HG03139 (cell line): ENCODE measurements around the gene KRTAP1-5.
"Not testable (repeated sequence)": the region's sequence is repeated elsewhere in the genome, so short reads cannot be mapped to it uniquely, and the experiment has no call there.

Source experiments
- ATAC-seq: cut with Tn5 transposase; IDR thresholded peaks from one replicate; pipeline ENCODE4 v1.9.1; 2021; ENCODE audit not compliant: unreplicated experiment

Gene KRTAP1-5

DNA sequence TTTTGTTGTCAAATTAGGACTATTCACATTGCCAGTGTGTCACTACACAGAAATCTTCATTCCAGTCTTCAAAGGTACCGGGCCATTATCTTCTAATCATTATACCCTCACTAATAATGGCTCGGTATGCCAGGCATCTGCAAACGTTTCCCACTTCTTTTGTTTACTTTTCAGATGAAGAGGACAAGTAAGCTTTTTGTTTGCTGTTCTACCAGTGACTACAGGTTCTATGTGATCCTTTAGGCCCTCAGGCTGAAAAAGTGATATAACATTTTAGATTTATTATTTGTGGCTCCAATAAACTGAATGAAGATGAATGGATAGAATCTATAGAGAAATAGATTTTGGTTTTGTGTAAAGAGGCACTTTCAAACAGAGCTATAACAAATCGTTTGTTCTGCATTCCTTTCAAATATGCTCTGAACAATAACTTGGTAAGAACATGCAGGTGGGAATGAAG is 17.7 kb downstream of the KRTAP1-5 start:
- no peak for ATAC-seq

DNA sequence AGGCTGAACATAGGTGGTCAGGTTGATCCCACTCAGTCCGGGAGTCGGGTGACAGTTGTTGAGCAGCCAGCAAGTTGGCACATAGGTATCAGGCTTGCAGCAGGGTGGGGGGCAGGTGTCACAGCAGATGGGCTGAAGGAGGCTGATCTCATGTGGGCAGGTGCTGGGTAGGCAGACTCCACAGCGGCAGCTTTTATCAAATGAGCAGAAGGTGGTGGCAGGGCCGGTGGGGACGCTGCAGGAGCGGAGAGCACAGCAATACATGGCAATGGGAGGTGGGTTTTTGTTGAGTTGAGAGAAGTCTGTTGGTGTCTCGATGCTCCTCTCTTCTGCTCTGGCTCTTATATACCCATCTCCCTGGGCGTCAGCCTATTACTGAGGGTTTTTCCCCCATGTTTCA is 18.2 kb downstream of the KRTAP1-5 start, which contains the start of gene KRTAP3-1:
Gene KRTAP3-1, minus strand, starts transcription at position 318 of the 400 bp plus-strand sequence. Its CDS starts 54 bp downstream, at position 264.
- ATAC-seq = no peak

DNA sequence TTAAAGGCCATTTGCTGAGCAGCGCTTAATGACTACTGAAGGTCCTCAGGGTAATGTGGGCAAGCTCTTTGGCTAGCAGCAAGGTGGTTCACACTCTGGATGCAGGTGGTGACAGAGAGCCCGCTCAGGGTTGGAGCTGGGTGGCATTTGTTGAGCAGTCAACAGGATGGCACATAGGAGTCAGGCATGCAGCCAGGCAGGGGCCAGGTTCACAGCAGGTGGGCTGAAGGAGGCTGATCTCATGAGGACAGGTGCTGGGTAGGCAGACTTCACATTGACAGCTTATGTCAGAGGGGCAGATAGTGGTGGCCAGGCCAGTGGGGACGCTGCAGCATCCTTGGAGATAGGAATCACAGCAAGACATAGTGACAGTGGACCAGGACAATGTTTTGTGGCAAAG is 22.6 kb downstream of the KRTAP1-5 start:
- ATAC-seq = no peak

DNA sequence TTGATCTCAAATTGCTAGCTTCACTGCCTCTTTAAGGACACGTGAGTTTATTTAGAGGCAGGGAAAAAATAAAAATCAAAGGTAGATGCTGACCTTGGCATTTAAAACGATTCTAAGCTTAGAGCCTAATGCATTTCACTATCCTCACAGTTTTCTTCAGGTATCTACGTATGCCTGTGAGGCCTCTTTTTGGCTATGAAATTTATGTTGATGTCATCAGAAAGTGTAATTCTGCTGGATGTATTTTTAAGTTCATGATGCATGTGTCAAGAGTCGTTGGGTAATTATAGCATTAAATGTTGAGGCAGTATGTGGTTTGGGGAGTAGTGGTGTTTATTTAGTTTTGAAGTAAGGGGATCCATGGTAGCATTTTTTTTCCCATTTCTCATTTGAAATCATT is 23.1 kb downstream of the KRTAP1-5 start:
- no peak for ATAC-seq

DNA sequence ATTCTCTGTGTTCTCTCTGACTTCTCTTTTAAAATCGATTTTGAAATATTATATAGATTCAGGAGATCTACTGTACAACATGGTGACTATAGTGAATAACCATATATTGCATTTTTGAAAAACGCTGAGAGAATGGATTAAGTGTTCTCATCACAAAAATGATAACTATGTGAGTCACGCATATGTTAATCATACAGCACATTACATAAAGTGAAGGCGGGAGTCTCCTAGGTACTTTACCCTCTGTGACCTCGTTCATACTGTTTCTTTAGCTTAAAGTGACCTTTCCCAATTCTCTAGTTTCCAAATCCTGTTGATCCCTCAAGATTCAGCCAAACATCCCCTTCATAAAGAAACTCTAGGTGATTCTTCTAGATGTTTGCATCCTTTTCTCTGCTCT is 24.2 kb downstream of the KRTAP1-5 start:
- ATAC-seq = no peak

DNA sequence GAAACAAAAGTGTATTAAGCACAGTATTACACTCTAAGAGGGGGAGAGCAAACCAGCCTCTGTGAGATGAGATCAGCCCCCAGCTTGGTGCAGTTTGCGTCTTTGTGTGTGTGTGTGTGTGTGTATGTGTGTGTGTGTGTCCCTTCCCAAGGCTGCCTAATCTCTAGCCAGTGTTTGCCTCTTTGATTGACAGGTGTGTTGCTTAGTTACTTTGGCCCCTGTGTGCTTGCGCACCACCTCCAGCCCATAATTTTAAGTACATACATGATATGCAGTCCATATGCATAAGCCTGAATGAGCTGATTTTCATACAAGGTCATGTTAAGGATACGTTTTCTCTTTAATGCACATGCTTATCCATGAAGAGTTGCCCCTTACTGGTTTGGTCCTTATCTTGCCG is 25.2 kb downstream of the KRTAP1-5 start:
- no peak for ATAC-seq

DNA sequence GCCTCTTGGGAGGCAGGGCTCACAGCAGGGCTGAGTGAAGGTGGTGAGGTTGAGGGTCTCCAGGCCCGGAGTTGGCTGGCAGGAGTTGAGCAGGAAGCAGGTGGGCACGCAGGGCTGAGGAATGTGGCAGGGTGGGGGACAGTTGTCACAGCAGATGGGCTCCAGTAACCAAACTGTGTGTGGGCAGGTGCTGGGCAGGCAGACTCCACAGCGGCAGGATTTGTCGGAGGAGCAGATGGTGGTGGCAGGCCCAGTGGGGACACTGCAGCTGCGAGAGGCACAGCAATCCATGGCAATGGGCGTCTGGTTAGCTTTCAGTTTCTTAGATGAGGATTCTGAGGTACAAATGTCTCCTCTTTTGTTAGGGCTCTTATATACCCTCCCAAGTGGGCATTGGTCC is 27.4 kb downstream of the KRTAP1-5 start, which contains the start of gene KRTAP3-2:
Gene KRTAP3-2, minus strand, starts transcription at position 344 of the 400 bp plus-strand sequence. Its CDS starts 53 bp downstream, at position 291.
- not testable (repeated sequence) for ATAC-seq

DNA sequence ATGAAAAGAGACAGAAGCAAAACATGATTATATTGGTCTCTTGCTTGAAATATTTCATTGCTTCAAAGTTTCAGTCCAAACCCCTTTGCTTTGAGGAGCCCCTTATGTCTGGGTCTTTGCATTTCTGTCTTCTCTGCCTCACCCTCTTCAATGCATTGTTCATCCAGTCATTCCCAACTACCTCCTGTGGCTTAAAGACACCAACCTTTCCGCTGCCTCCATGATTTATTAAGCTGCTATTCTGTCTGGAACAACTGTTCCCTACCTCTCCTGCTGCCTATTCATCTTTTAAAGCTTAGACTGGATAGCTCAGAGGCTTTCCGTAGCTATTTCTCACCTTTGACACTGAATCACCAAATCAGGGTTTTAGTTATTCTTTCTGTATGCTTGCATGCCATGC is 29.6 kb downstream of the KRTAP1-5 start:
- ATAC-seq = no peak

DNA sequence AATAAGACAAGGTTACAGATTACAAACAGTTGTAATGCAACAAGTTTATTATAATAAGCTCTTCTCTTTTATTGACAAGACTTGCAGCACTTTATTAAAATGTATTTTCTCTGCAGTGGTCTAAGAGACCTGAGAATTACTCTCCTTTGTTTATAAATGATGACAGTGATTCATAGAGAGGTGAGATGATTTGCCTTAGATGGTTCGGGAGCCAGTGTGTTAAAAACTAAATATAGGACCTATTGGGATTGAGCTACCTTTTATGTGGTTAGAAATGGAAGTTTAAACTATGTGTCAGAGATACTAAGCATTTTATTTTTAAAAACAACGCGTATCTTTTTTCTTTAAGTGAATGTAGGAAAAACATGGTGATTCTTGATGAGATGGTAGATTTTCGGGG is 30.2 kb downstream of the KRTAP1-5 start:
- no peak for ATAC-seq

DNA sequence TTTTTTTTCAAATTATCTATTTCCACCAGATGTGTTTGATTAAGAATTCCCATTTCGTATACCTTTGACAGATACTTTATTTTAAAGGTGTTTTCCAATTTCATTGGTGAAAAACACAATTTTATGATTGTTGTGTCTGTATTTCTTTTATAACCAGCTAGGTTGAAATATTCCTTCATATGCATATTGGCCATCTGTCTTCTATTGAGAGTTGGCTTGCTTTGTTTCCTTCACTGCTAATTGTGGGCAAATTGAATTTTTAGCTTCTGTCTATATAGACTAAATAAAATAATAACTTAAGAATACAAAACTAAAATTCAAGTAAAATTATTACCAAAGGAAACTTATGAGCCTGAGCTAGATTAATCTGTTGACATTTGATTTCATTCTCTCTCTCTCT is 31.9 kb downstream of the KRTAP1-5 start:
- ATAC-seq = no peak

DNA sequence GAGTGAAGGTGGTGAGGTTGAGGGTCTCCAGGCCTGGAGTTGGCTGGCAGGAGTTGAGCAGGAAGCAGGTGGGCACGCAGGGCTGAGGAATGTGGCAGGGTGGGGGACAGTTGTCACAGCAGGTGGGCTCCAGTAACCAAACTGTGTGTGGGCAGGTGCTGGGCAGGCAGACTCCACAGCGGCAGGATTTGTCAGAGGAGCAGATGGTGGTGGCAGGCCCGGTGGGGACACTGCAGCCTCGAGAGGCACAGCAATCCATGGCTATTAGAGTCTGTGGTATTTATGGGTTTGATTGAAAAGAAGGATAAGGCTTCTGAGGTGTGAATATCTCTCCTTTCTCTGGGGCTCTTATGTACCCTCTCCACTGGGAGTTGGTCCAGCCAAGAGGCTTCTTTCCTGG is 33.2 kb downstream of the KRTAP1-5 start, which contains the start of gene KRTAP3-3:
Gene KRTAP3-3, minus strand, starts transcription at position 326 of the 400 bp plus-strand sequence. Its CDS starts 67 bp downstream, at position 259.
- ATAC-seq = no peak

DNA sequence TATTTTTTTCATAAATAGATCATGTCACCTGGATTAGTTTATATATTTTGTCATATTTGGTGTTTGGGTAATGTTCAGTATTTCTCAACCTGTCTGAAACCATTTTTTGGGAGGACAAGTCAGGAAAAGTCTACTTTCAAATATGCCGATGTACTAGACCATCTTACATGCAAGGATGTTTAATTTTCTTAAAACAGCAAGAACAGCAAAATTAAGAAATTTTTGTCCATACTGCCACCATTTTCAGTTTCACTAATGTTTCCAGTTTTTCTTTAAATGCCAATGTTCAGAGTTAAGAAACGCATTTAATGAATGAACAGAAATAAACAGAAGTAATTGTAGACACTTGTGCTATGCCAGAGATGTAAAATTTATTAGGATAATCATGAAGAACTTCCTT is 33.9 kb downstream of the KRTAP1-5 start:
- ATAC-seq = no peak

DNA sequence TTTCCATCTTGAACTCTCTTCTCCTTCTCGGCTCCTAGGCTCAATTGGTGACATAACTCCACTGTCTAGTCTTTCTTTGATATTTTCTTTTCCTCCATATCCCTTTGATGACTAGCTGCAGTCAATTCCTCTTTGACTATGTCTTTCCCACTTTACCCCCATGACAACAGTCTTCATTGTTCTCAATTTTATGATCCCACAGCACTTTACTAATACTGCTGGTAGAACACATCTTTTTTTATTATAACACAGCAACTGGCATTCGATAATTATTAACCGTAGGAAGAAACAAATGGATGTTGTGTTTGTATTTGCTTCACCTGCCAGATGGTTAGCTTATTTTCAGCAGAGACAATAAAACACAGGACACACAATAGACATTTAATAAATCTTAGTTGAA is 34.3 kb downstream of the KRTAP1-5 start:
- no peak for ATAC-seq

DNA sequence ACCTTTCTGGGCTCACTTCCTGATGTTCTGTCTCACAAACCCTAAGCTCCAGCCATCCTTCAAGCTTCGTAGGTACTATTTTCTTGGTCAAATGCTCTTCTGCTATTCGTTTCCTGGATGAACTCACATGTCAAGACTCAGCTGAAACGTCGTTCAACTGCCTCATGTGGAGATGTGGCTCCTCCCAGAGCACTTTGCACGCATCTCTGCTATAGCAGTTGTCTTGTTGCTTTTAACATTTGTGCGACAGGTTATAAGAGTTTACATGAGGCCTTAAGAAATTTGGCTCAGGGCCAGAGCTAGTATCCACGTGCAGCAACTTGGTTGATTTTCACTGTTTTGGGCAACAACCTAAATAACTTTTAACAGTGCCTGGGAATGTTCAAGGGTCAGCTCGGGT is 40.1 kb downstream of the KRTAP1-5 start:
- no peak for ATAC-seq

DNA sequence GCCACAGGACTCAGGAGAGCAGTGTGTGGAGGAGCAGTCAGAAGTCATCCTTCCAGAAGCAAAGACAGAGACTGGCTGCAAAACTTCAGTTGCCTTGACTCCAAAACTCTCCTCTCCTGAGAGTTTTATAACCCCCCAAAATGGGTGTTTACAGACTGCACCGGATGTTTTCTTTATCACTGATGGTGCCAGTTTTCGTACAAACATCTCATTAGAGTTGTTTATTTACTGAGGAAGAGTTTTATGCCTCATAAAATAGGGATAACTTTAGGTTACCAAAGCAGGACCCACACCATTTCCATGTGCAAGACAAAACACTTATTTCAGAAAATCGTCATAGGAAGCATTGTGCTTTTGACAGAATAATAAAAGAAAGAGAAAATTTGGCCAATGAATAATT is 42.8 kb downstream of the KRTAP1-5 start, which contains the start of gene KRT40:
Gene KRT40, minus strand, starts transcription at position 101 of the 400 bp plus-strand sequence. Its CDS starts 53 bp downstream, at position 48.
- ATAC-seq = no peak

DNA sequence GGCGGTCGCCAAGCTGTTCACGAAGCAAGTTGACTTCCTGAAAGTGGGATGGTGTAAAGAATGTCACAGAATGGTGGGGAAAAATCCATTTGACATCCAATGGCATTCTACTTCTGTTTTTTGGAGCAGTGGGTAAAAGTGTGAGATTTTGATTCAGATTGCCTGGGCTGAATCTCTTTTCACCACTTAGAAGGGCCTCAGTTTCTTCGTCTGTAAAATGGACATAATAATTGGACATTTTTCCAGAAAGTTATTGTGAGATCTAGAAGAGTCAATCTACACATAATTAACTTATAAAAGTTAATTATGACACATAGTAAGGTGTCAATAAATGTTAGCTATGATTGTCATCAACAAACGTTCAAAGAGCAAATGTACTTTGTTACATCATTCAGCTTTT is 45.9 kb downstream of the KRTAP1-5 start:
- ATAC-seq = no peak

DNA sequence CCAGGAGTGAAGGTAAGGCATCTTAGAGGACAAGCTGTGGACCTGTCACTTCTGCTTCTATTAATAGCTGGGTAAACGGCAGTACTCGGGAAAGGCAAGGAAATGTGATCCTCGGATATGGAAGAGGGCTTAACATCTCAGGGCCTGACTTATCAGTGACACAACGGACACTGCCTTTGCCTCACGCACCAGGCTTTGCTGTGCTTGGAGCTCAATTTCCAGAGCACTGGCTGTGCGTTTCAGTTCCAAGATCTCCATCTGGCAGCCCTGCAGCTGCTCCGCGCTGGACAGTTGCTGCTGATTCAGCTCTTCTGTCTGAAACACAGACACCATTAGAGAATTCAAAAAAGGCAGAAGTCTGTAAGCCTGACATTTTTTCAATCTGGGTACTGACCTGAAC is 46.4 kb downstream of the KRTAP1-5 start:
- ATAC-seq = no peak

DNA sequence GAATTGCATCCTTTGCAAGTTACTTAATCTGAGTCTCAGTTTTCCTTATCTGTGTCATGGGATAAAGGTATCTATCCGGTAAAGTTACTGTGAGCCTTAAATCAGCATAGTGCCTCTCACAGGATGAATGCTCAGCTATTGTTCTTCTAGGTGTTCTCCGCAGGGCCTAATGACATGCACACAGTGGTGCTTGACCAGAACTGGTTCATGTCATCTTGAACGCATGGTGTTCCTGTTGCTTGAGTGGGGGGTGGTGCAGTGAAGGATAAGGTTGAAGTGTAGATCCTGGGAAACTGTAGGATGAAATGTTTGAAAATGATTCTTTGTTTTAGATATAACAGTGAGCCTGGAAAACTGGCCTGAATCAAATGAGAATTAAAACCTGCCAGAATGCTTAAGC is 46.9 kb downstream of the KRTAP1-5 start:
- no peak for ATAC-seq

DNA sequence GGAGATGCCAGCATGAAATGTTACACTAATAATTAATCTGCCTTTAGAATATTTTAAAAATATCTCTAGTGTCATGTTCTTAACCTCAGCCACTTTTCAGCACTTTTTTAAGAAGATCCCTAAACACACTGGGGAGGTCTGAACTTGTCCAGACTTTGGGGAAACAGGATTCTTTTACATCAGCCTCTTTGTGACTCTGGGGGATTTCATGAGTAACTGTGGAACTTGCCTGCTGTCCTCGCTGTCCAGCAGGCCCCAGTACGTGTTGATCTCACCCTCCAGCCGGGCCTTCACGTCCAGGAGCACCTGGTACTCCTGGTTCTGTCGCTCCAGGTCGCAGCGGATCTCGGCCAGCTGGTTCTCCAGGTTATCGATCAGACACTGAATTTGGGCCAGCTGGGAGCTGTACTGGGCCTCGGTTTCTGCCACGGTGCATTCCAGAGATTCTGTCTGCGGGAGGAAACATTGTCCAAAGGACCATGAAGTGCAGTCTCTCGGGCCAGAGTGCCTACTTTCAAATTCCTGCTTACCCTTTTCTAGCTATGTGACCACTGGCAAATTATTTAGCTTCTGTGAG is 48.3 kb downstream of the KRTAP1-5 start:
- ATAC-seq = no peak
